NB4 (cell line): ENCODE measurements around the gene ZFHX3.

ENCODE experiments used
- POLR2A ChIP-seq: IDR thresholded peaks from 2 replicates; pipeline ENCODE4 v1.6.1; 2011; ENCODE audit warnings: mild to moderate bottlenecking; ENCODE audit not compliant: insufficient read length; ENCODE audit errors: extremely low read depth
- TF ChIP-seq, protein P1 (sequence below): IDR thresholded peaks from one replicate; pipeline ENCODE4 v1.5.1; 2012; ENCODE audit warnings: low read depth, low read length
- TF ChIP-seq, protein P2 (sequence below): IDR thresholded peaks from 2 replicates; pipeline ENCODE4 v1.6.1; 2011; ENCODE audit warnings: low read depth, low read length

- TF ChIP-seq, protein P1, sequence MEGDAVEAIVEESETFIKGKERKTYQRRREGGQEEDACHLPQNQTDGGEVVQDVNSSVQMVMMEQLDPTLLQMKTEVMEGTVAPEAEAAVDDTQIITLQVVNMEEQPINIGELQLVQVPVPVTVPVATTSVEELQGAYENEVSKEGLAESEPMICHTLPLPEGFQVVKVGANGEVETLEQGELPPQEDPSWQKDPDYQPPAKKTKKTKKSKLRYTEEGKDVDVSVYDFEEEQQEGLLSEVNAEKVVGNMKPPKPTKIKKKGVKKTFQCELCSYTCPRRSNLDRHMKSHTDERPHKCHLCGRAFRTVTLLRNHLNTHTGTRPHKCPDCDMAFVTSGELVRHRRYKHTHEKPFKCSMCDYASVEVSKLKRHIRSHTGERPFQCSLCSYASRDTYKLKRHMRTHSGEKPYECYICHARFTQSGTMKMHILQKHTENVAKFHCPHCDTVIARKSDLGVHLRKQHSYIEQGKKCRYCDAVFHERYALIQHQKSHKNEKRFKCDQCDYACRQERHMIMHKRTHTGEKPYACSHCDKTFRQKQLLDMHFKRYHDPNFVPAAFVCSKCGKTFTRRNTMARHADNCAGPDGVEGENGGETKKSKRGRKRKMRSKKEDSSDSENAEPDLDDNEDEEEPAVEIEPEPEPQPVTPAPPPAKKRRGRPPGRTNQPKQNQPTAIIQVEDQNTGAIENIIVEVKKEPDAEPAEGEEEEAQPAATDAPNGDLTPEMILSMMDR, result no peak
- TF ChIP-seq POLR2A, result no peak
- TF ChIP-seq, protein P2, sequence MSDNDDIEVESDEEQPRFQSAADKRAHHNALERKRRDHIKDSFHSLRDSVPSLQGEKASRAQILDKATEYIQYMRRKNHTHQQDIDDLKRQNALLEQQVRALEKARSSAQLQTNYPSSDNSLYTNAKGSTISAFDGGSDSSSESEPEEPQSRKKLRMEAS, result no peak
Measured at GRCh38 chr16:73068541-73069401, 20.8 kb upstream of the ZFHX3 start.
